HepG2 (cell line): ENCODE data around the gene ANKZF1. TPM values are rescaled to one million over a fixed set of nuclear protein-coding genes. Genes with fewer than 3 reads are reported as not detected.

Source experiments
- DRAP1 ChIP-seq: IDR thresholded peaks from 2 replicates; pipeline ENCODE4 v1.6.1; 2016; ENCODE audit warnings: missing genetic modification reagents, missing compliant biosample characterization
- IKZF4 ChIP-seq: sonication (generic); formaldehyde crosslinking; IDR thresholded peaks from 2 replicates; pipeline ENCODE4 v1.5.1; 2020; ENCODE audit warnings: borderline replicate concordance, mild to moderate bottlenecking, low read depth, missing genetic modification reagents; ENCODE audit errors: not compliant biosample characterization
- IRF2 ChIP-seq: IDR thresholded peaks from 2 replicates; pipeline ENCODE4 v1.6.1; 2018; ENCODE audit warnings: missing genetic modification reagents, missing compliant biosample characterization
- SNAPC5 ChIP-seq: sonication (generic); formaldehyde crosslinking; IDR thresholded peaks from 2 replicates; pipeline ENCODE4 v1.8.1; 2023; ENCODE audit warnings: mild to moderate bottlenecking, missing genetic modification reagents, borderline replicate concordance
- XRCC5 ChIP-seq: fragments of 200-400 bp; formaldehyde crosslinking; optimal IDR thresholded peaks from 2 replicates; pipeline ENCODE3; 2017; ENCODE audit warnings: mild to moderate bottlenecking, low read length
- ZNF10 ChIP-seq: sonication (generic); formaldehyde crosslinking; IDR thresholded peaks from 2 replicates; pipeline ENCODE4 v1.4.0; 2020; ENCODE audit warnings: mild to moderate bottlenecking, low read depth, missing genetic modification reagents, borderline replicate concordance
- ZNF142 ChIP-seq: sonication (generic); formaldehyde crosslinking; IDR thresholded peaks from 2 replicates; pipeline ENCODE4 v1.4.0; 2020; ENCODE audit warnings: missing genetic modification reagents
- ZNF18 ChIP-seq: sonication (generic); formaldehyde crosslinking; IDR thresholded peaks from 2 replicates; pipeline ENCODE4 v1.8.0; 2022; ENCODE audit warnings: mild to moderate bottlenecking, missing genetic modification reagents; ENCODE audit not compliant: insufficient replicate concordance
- ZNF34 ChIP-seq: sonication (generic); formaldehyde crosslinking; IDR thresholded peaks from 2 replicates; pipeline ENCODE4 v1.4.0; 2020; ENCODE audit warnings: mild to moderate bottlenecking, missing genetic modification reagents, borderline replicate concordance
- ZNF687 ChIP-seq: sonication (generic); formaldehyde crosslinking; IDR thresholded peaks from 2 replicates; pipeline ENCODE4 v1.5.1; 2020; ENCODE audit warnings: mild to moderate bottlenecking, missing genetic modification reagents, moderate library complexity
- ZNF780A ChIP-seq: sonication (generic); formaldehyde crosslinking; IDR thresholded peaks from 2 replicates; pipeline ENCODE4 v1.8.0; 2022; ENCODE audit warnings: mild to moderate bottlenecking, missing genetic modification reagents, moderate library complexity
- ZNF883 ChIP-seq: sonication (generic); formaldehyde crosslinking; IDR thresholded peaks from 2 replicates; pipeline ENCODE4 v1.5.1; 2020; ENCODE audit warnings: mild to moderate bottlenecking, missing genetic modification reagents; ENCODE audit errors: not compliant biosample characterization
- ZSCAN21 ChIP-seq: sonication (generic); formaldehyde crosslinking; IDR thresholded peaks from 2 replicates; pipeline ENCODE4 v1.8.0; 2022; ENCODE audit warnings: mild to moderate bottlenecking, missing genetic modification reagents, moderate library complexity, borderline replicate concordance
- polyA plus RNA-seq, 8 experiments: library from polyadenylated mRNA; depleted of rRNA in 3 of 8; stranded (reverse) in 7 of 8; unstranded in 1 of 8; fragments of >200 nt; fragmentation: Illumina TruSeq in 4 of 8; extraction: Trizol in 4 of 8; gene quantifications; 2 replicates each; pipeline versions ENCODE4 v1.2.1 to v1.2.3, GENCODE V29; 2011 to 2016; ENCODE audit warnings: low read depth in 4 of 8, missing spikeins in 1 of 8, mixed read lengths in 1 of 8; ENCODE audit not compliant: insufficient read depth in 1 of 8
- total RNA-seq, 5 experiments: library from RNA; depleted of rRNA; stranded (reverse); fragments of >200 nt; fragmentation: Illumina TruSeq; extraction: Trizol; gene quantifications; 2 replicates each; pipeline ENCODE4 v1.2.3, GENCODE V29; 2016; ENCODE audit warnings: low read depth in 1 of 5

Gene ANKZF1
- total and polyA plus RNA-seq, 2 of the 13 experiments (the other 11 are each of a cell fraction or from before 2014, with no cell fraction given): 25.3 to 128 TPM

GRCh38 chr2:219249203-219249980, 19.8 kb downstream of the ANKZF1 start (continued):
- TF ChIP-seq ZNF687 (CRISPR knock-in tag) (peak; percentile 83), ZNF883 (CRISPR knock-in tag) (no peak), ZNF18 (no peak), ZNF10 (CRISPR knock-in tag) (no peak), ZNF780A (CRISPR knock-in tag) (no peak; the same call in 1 of the 2 replicates), IKZF4 (CRISPR knock-in tag) (no peak), SNAPC5 (CRISPR knock-in tag) (no peak; the same call in 1 of the 2 replicates), XRCC5 (peak; percentile 68), ZNF34 (CRISPR knock-in tag) (0 out of 2 replicates have a peak, but pooled peaks have one; percentile 46), ZNF142 (no peak), DRAP1 (CRISPR knock-in tag) (peak; percentile 79), IRF2 (peak; percentile 58; the same call in 1 of the 2 replicates), ZSCAN21 (CRISPR knock-in tag) (no peak)
